IPS-NIHi7 (cell line): ENCODE data around the gene NR1I2.

Experiments
- DNase-seq: peaks from one replicate; pipeline ENCODE4 v3.0.0; 2012; ENCODE audit warnings: mixed read lengths; ENCODE audit errors: extremely low spot score

The NR1I2 gene

GRCh38 chr3:119779731-119780383 lies 2.0 kb upstream of the NR1I2 start:
- DNase-seq: no peak

- DNase-seq: no peak
These were observed 559 bp downstream of the NR1I2 start for GRCh38 chr3:119782460-119782859.

- DNase-seq: no peak
These were observed 1.4 kb downstream of the NR1I2 start for GRCh38 chr3:119783255-119783654.

- no peak for DNase-seq
These were observed 2.0 kb downstream of the NR1I2 start for GRCh38 chr3:119783883-119784282.

GRCh38 chr3:119786409-119786808 lies 4.5 kb downstream of the NR1I2 start:
- no peak for DNase-seq

GRCh38 chr3:119790369-119790768 lies 8.5 kb downstream of the NR1I2 start:
- DNase-seq: no peak

- no peak for DNase-seq
These were observed 10.4 kb downstream of the NR1I2 start for GRCh38 chr3:119792270-119792669.

- DNase-seq: no peak
These were observed 12.5 kb downstream of the NR1I2 start for GRCh38 chr3:119794401-119794800.

GRCh38 chr3:119794971-119795612 lies 13.2 kb downstream of the NR1I2 start:
- peak; percentile 88 for DNase-seq

GRCh38 chr3:119795849-119796248 lies 13.9 kb downstream of the NR1I2 start:
- no peak for DNase-seq

GRCh38 chr3:119796368-119796767 lies 14.5 kb downstream of the NR1I2 start:
- DNase-seq: no peak

- no peak for DNase-seq
These were observed 14.9 kb downstream of the NR1I2 start for GRCh38 chr3:119796785-119797184.

- DNase-seq: no peak
These were observed 18.9 kb downstream of the NR1I2 start for GRCh38 chr3:119800844-119801243.

- DNase-seq: no peak
These were observed 26.3 kb downstream of the NR1I2 start for GRCh38 chr3:119808244-119808643.

- no peak for DNase-seq
These were observed 26.9 kb downstream of the NR1I2 start for GRCh38 chr3:119808843-119809242.

- DNase-seq: peak; percentile 23
These were observed 27.5 kb downstream of the NR1I2 start for GRCh38 chr3:119809249-119810017.

- peak; percentile 45 for DNase-seq
These were observed 28.1 kb downstream of the NR1I2 start for GRCh38 chr3:119810018-119810435.

- no peak for DNase-seq
These were observed 30.7 kb downstream of the NR1I2 start for GRCh38 chr3:119812491-119813058.

- no peak for DNase-seq
These were observed 33.8 kb downstream of the NR1I2 start for GRCh38 chr3:119815716-119816115.

- DNase-seq: no peak
These were observed 35.2 kb downstream of the NR1I2 start for GRCh38 chr3:119817071-119817470.

GRCh38 chr3:119817583-119818363 lies 35.9 kb downstream of the NR1I2 start:
- DNase-seq: no peak

- DNase-seq: no peak
These were observed 37.0 kb downstream of the NR1I2 start for GRCh38 chr3:119818937-119819336.
